GM12892 (cell line): ENCODE measurements around the gene CACNA1B.
"Not testable (repeated sequence)": the region's sequence is repeated elsewhere in the genome, so short reads cannot be mapped to it uniquely, and the experiment has no call there.

Experiments
- POLR2A ChIP-seq: IDR thresholded peaks from 2 replicates; pipeline ENCODE4 v1.6.1; 2011; ENCODE audit warnings: low read depth, low read length, control low read depth
- POLR2AphosphoS5 ChIP-seq: IDR thresholded peaks from 2 replicates; pipeline ENCODE4 v1.6.1; 2011; ENCODE audit warnings: low read depth, low read length, control low read depth

DNA sequence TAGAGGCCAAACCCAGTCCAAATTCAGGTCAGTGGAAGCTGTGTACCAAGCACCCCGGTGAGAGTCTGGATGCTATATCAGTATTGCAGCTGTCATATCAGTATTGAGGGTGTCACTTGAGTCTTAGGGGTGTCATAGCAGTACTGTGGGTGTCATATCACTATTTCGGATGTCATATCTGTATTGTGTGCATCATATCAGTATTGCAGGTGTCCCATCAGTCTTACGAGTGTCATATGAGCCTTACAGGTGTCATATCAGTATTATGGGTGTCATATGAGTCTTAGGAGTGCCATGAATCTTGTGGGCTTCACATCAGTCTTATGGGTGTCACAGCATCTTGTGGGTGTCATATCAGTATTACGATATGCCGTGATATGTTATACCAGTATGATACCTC is 278.2 kb downstream of the CACNA1B start:
- not testable (repeated sequence) for TF ChIP-seq POLR2AphosphoS5, POLR2A
